COLO829 (cell line): ENCODE measurements around the gene SHC3.

ENCODE experiments used
- DNase-seq: peaks from one replicate; pipeline ENCODE4 v3.0.0; 2012; ENCODE audit warnings: low spot score

SHC3 gene

GRCh38 chr9:89022001-89022759 lies 156.4 kb downstream of the SHC3 start:
- DNase-seq = no peak

GRCh38 chr9:89021154-89021803 lies 157.3 kb downstream of the SHC3 start:
- peak; percentile 54 for DNase-seq

- no peak for DNase-seq
Measured at GRCh38 chr9:89020754-89021153, 157.9 kb downstream of the SHC3 start.

GRCh38 chr9:89015336-89015735 lies 163.3 kb downstream of the SHC3 start:
- DNase-seq = no peak

- no peak for DNase-seq
Measured at GRCh38 chr9:89014153-89014552, 164.5 kb downstream of the SHC3 start.

GRCh38 chr9:89013660-89014059 lies 165.0 kb downstream of the SHC3 start:
- DNase-seq = no peak

GRCh38 chr9:89012294-89013042 lies 166.2 kb downstream of the SHC3 start:
- no peak for DNase-seq

- DNase-seq = no peak
Measured at GRCh38 chr9:89011683-89012082, 166.9 kb downstream of the SHC3 start.

- DNase-seq = no peak
Measured at GRCh38 chr9:89010526-89011111, 168.0 kb downstream of the SHC3 start.

- DNase-seq = no peak
Measured at GRCh38 chr9:89010056-89010455, 168.6 kb downstream of the SHC3 start.

GRCh38 chr9:89009546-89009840 lies 169.1 kb downstream of the SHC3 start:
- no peak for DNase-seq

- DNase-seq = no peak
Measured at GRCh38 chr9:89008744-89009545, 169.7 kb downstream of the SHC3 start.

- DNase-seq = no peak
Measured at GRCh38 chr9:89008055-89008743, 170.4 kb downstream of the SHC3 start.

GRCh38 chr9:89006996-89007967 lies 171.3 kb downstream of the SHC3 start:
- no peak for DNase-seq

- DNase-seq = no peak
Measured at GRCh38 chr9:89006267-89006666, 172.4 kb downstream of the SHC3 start.

GRCh38 chr9:89005323-89005722 lies 173.3 kb downstream of the SHC3 start:
- no peak for DNase-seq

GRCh38 chr9:89002987-89003386 lies 175.6 kb downstream of the SHC3 start:
- no peak for DNase-seq

GRCh38 chr9:89001917-89002540 lies 176.6 kb downstream of the SHC3 start:
- no peak for DNase-seq
